B cell (primary cell): Measurements from ENCODE around the gene PLA2G4F. TPM values are rescaled to one million over a fixed set of nuclear protein-coding genes. Genes with fewer than 3 reads are reported as not detected.

Experiments
- ATAC-seq: fragments of 200-7000 bp; cut with Tn5 transposase; one replicate; pipeline ENCODE4 v1.10.0; 2021; ENCODE audit warnings: low read depth, mild to moderate bottlenecking, moderate number of reproducible peaks, moderate library complexity
- CTCF ChIA-PET: fragments of 350-600 bp; sonication (Branson Sonifier 250); formaldehyde crosslinking; loops from one replicate; lab custom pipeline; 2021; ENCODE audit warnings: antibody characterized with exemption, inconsistent platforms; lab: Charles Lee
- POLR2A ChIA-PET: fragments of 350-600 bp; sonication (Branson Sonifier 250); formaldehyde crosslinking; loops from one replicate; lab custom pipeline; 2021; ENCODE audit warnings: antibody characterized with exemption; lab: Charles Lee
- DNase-seq: peaks from one replicate; pipeline ENCODE4 v3.0.0; 2013
- H2AFZ ChIP-seq: 2 replicates; pipeline ENCODE4 v1.6.1; 2012; ENCODE audit warnings: mild to moderate bottlenecking, low read depth, low read length; ENCODE audit not compliant: insufficient read depth, poor library complexity, severe bottlenecking
- H3K27ac ChIP-seq, 2 donors: 1 replicate in 1 of 2; 2 replicates in 1 of 2; pipeline ENCODE4 v1.5.1; 2012 to 2013; ENCODE audit warnings: low read length in 2 of 2, mild to moderate bottlenecking in 2 of 2, moderate library complexity in 1 of 2
- H3K27me3 ChIP-seq, 4 experiments: fragments of 200-600 bp in 1 of 4; sonication (generic) in 1 of 4; replicated peaks in 1 of 4; 1 replicate in 2 of 4; 2 replicates in 2 of 4; pipeline versions ENCODE4 v1.6.1 to v1.7.0; 2013 to 2016; ENCODE audit warnings: low read length in 3 of 4, mild to moderate bottlenecking in 2 of 4, mixed read lengths in 1 of 4, moderate library complexity in 1 of 4; ENCODE audit not compliant: insufficient read depth in 4 of 4, control insufficient read depth in 3 of 4; ENCODE audit errors: control extremely low read depth in 1 of 4
- H3K36me3 ChIP-seq, 2 experiments: replicated peaks in 1 of 2; 1 replicate in 1 of 2; 2 replicates in 1 of 2; pipeline versions ENCODE4 v1.6.1 to v1.7.1; 2013; ENCODE audit warnings: low read length in 1 of 2; ENCODE audit not compliant: insufficient read depth in 2 of 2, control insufficient read depth in 1 of 2; ENCODE audit errors: control extremely low read depth in 1 of 2, extremely low read depth in 1 of 2
- H3K4me1 ChIP-seq, 2 donors: fragments of 200-600 bp in 1 of 2; sonication (generic) in 1 of 2; 1 replicate in 1 of 2; 2 replicates in 1 of 2; pipeline versions ENCODE4 v1.5.1 to v1.6.1; 2013 to 2017; ENCODE audit warnings: low read length in 2 of 2; ENCODE audit not compliant: control insufficient read depth in 2 of 2, insufficient read depth in 2 of 2
- H3K4me2 ChIP-seq: replicated peaks from 2 replicates; pipeline ENCODE3; 2012; ENCODE audit warnings: mild to moderate bottlenecking, low read depth, low read length; ENCODE audit not compliant: poor library complexity, severe bottlenecking
- H3K4me3 ChIP-seq, 5 experiments: fragments of 200-600 bp in 1 of 5; sonication (generic) in 1 of 5; 1 replicate in 3 of 5; 2 replicates in 2 of 5; pipeline versions ENCODE4 v1.5.1 to v1.7.0; 2011 to 2016; ENCODE audit warnings: low read length in 4 of 5, mild to moderate bottlenecking in 4 of 5, low read depth in 2 of 5, control low read depth in 1 of 5, moderate library complexity in 1 of 5; ENCODE audit not compliant: insufficient read depth in 1 of 5; ENCODE audit errors: control extremely low read depth in 1 of 5, extremely low read depth in 1 of 5
- H3K79me2 ChIP-seq: fragments of 200-600 bp; sonication (generic); one replicate; pipeline ENCODE4 v1.6.0; 2016; ENCODE audit warnings: low read length; ENCODE audit not compliant: control insufficient read depth, insufficient read depth
- H3K9ac ChIP-seq: fragments of 200-600 bp; sonication (generic); 2 replicates; pipeline ENCODE4 v1.6.1; 2017; ENCODE audit warnings: mild to moderate bottlenecking, low read length, moderate library complexity
- H3K9me3 ChIP-seq, 3 donors: one replicate each; pipeline versions ENCODE4 v1.6.1 to v1.7.1; 2013; ENCODE audit warnings: low read length in 2 of 3; ENCODE audit not compliant: control insufficient read depth in 2 of 3, insufficient read depth in 1 of 3; ENCODE audit errors: control extremely low read depth in 1 of 3
- H4K20me1 ChIP-seq: 2 replicates; pipeline ENCODE4 v1.6.0; 2012; ENCODE audit warnings: mild to moderate bottlenecking, low read length; ENCODE audit not compliant: insufficient read depth, control insufficient read depth, poor library complexity, severe bottlenecking
- H3K27ac Mint-ChIP-seq: one replicate; pipeline ENCODE4 v1.8.0; 2021; ENCODE audit warnings: mixed read lengths
- H3K27me3 Mint-ChIP-seq: one replicate; pipeline ENCODE4 v1.8.0; 2021; ENCODE audit warnings: mixed read lengths
- H3K4me1 Mint-ChIP-seq: one replicate; pipeline ENCODE4 v1.8.0; 2021; ENCODE audit warnings: mixed read lengths
- H3K4me3 Mint-ChIP-seq: one replicate; pipeline ENCODE4 v1.8.0; 2021; ENCODE audit warnings: mixed read lengths
- H3K9me3 Mint-ChIP-seq: one replicate; pipeline ENCODE4 v1.8.0; 2022; ENCODE audit warnings: mixed read lengths; ENCODE audit not compliant: insufficient read depth
- CTCF ChIP-seq: fragments of 200-600 bp; IDR thresholded peaks from one replicate; pipeline ENCODE4 v1.8.0; 2022; ENCODE audit warnings: antibody characterized with exemption, mild to moderate bottlenecking
- EZH2 ChIP-seq: IDR thresholded peaks from 2 replicates; pipeline ENCODE4 v1.6.1; 2012; ENCODE audit warnings: borderline replicate concordance, low read depth, mild to moderate bottlenecking, moderate library complexity, low read length; ENCODE audit not compliant: insufficient read depth, poor library complexity, severe bottlenecking
- WGBS: methylation state at CpG from one replicate; pipeline ENCODE4 v1.1.5; 2013; ENCODE audit warnings: missing lambda C conversion rate; ENCODE audit not compliant: insufficient coverage; 5-methylcytosine and 5-hydroxymethylcytosine counted together
- intact Hi-C: fragments of 100-400 bp; cut with micrococcal nuclease; formaldehyde crosslinking; loops from one replicate; pipeline ENCODE4 v1.10.0; 2022
- polyA plus RNA-seq: library from polyadenylated mRNA; depleted of rRNA; stranded (reverse); fragments of >200 nt; gene quantifications from 2 replicates; pipeline ENCODE4 v1.2.3, GENCODE V29; 2012
- total RNA-seq, 2 donors: library from RNA; stranded (reverse); fragments of 120-200 nt in 1 of 2; gene quantifications; 1 replicate in 1 of 2; 2 replicates in 1 of 2; pipeline versions ENCODE4 v1.2.3 to v1.2.4, GENCODE V29; 2013 to 2022

The PLA2G4F gene
- total and polyA plus RNA-seq, 2 donors (not counting 1 experiment from before 2014, with no cell fraction given): not detected

GRCh38 chr15:42140383-42141070 is 15.9 kb downstream of the PLA2G4F start:
- Mint-ChIP-seq H3K4me3 (no peak overlapping the region), H3K27me3 (peaks cover 7% of the 10 kb centered on the region), H3K4me1 (no peaks in the 10 kb centered on the region), H3K9me3 (no peaks in the 10 kb centered on the region), H3K27ac (no peak overlapping the region)
- no peak overlapping the region for H3K9ac ChIP-seq
- H3K27ac ChIP-seq: no peak overlapping the region
- no peak overlapping the region for H3K4me3 ChIP-seq
- H3K4me1 ChIP-seq: no peaks in the 10 kb centered on the region
- ChIA-PET POLR2A (no interaction called here), CTCF (no interaction called here)
- H2AFZ ChIP-seq: no peak overlapping the region
- no peak overlapping the region for H3K4me2 ChIP-seq
- ATAC-seq (no peak), DNase-seq (no peak)
- no peaks in the 10 kb centered on the region for H3K79me2 ChIP-seq
- no peaks in the 10 kb centered on the region for H4K20me1 ChIP-seq
- no peaks in the 10 kb centered on the region for H3K9me3 ChIP-seq
- TF ChIP-seq EZH2: no peak
- peaks cover 0 to 3% (median 0%) of the 10 kb centered on the region in 4 experiments for H3K27me3 ChIP-seq
- 86% methylated on average over 6 of the region's 8 CpGs for WGBS
- H3K36me3 ChIP-seq: no peaks in the 10 kb centered on the region
- intact Hi-C loops: no loop called here

- H3K27me3 Mint-ChIP-seq: peaks cover 4% of the 10 kb centered on the region
- ChIA-PET CTCF (interaction anchor here (1.3 to 1.5 kb wide), 3 partner anchors 52 to 150 kb away, joined by 3 to 8 read pairs (median 3); no protein-coding TSS in a partner anchor), POLR2A (no interaction called here)
- no peaks in the 10 kb centered on the region for H3K9me3 Mint-ChIP-seq
- DNase-seq (no peak), ATAC-seq (no peak)
- H3K27ac ChIP-seq: no peak overlapping the region
- H3K27me3 ChIP-seq: peaks cover 0 to 3% (median 0%) of the 10 kb centered on the region in 4 experiments
- H3K4me1 ChIP-seq: no peaks in the 10 kb centered on the region
- TF ChIP-seq EZH2 (no peak), CTCF (no peak)
- H3K9me3 ChIP-seq: no peaks in the 10 kb centered on the region
- no peak overlapping the region for H3K4me2 ChIP-seq
- H3K9ac ChIP-seq: no peak overlapping the region
- H3K36me3 ChIP-seq: no peaks in the 10 kb centered on the region
- no peaks in the 10 kb centered on the region for H3K4me1 Mint-ChIP-seq
- H3K27ac Mint-ChIP-seq: no peak overlapping the region
- H4K20me1 ChIP-seq: no peaks in the 10 kb centered on the region
- no peak overlapping the region for H3K4me3 Mint-ChIP-seq
- H2AFZ ChIP-seq: no peak overlapping the region
- intact Hi-C loops: no loop called here
- no peaks in the 10 kb centered on the region for H3K79me2 ChIP-seq
- 91% methylated on average over 6 of the region's 6 CpGs for WGBS
- no peak overlapping the region for H3K4me3 ChIP-seq
These were observed 16.8 kb downstream of the PLA2G4F start for GRCh38 chr15:42139596-42139995.
